ENCODE results near the gene CD1C. TPM values are rescaled to one million over a fixed set of nuclear protein-coding genes. Genes with fewer than 3 reads are reported as not detected.
"Not testable (repeated sequence)": the region's sequence is repeated elsewhere in the genome, so short reads cannot be mapped to it uniquely, and the experiment has no call there.

Gene CD1C
- total RNA-seq, 2 donors from 2014 or later: 1.0 TPM; not detected in 1

- no peak overlapping the region for H3K27ac ChIP-seq
- no peak for DNase-seq
- no peak for ATAC-seq
- H3K36me3 ChIP-seq (replicated peaks in 1 of 2; ENCODE audit: insufficient read depth in 1 of 2, low read depth in 2 of 2): no peaks in the 10 kb centered on the region
- no peaks in the 10 kb centered on the region for H3K4me1 ChIP-seq
- no peak overlapping the region for H3K4me3 ChIP-seq
- no peaks in the 10 kb centered on the region for H3K27me3 ChIP-seq
- intact Hi-C loops (cut with DNase I): no loop called here
- no peaks in the 10 kb centered on the region for H3K9me3 ChIP-seq
- no peak for TF ChIP-seq POLR2A (IDR thresholded peaks at IDR 0.05)
- no peak for TF ChIP-seq CTCF (IDR thresholded peaks at IDR 0.05)
- WGBS, 2 donors: 29 to 39% methylated on average over 2 of the region's 2 CpGs
These were observed 38.6 kb upstream of the CD1C start for GRCh38 chr1:158251163-158251562.

- TF ChIP-seq CTCF (IDR thresholded peaks at IDR 0.05): no peak
- no peak for TF ChIP-seq POLR2A (IDR thresholded peaks at IDR 0.05)
- no peaks in the 10 kb centered on the region for H3K27me3 ChIP-seq
- no peaks in the 10 kb centered on the region for H3K4me1 ChIP-seq
- H3K27ac ChIP-seq: no peak overlapping the region
- ATAC-seq (no peak), DNase-seq (no peak)
- intact Hi-C loops (cut with DNase I): no loop called here
- no peaks in the 10 kb centered on the region for H3K9me3 ChIP-seq
- H3K36me3 ChIP-seq (replicated peaks in 1 of 2; ENCODE audit: insufficient read depth in 1 of 2, low read depth in 2 of 2): no peaks in the 10 kb centered on the region
- H3K4me3 ChIP-seq: no peak overlapping the region
These were observed 34.1 kb upstream of the CD1C start for GRCh38 chr1:158255656-158256055.

- H3K9me3 ChIP-seq; H3K4me3 ChIP-seq; H3K27me3 ChIP-seq; intact Hi-C loops (cut with DNase I); H3K4me1 ChIP-seq; H3K27ac ChIP-seq; ATAC-seq; H3K36me3 ChIP-seq (replicated peaks in 1 of 2; ENCODE audit: insufficient read depth in 1 of 2, low read depth in 2 of 2); DNase-seq: not testable (repeated sequence)
- 70 to 80% methylated on average over 9 of the region's 9 CpGs for WGBS, 2 donors
These were observed 33.0 kb upstream of the CD1C start for GRCh38 chr1:158256747-158257146.

- Histone ChIP-seq H3K27me3 (no peaks in the 10 kb centered on the region), H3K9me3 (no peaks in the 10 kb centered on the region), H3K36me3 (replicated peaks in 1 of 2; ENCODE audit: insufficient read depth in 1 of 2, low read depth in 2 of 2) (no peaks in the 10 kb centered on the region), H3K4me1 (no peaks in the 10 kb centered on the region), H3K27ac (no peak overlapping the region), H3K4me3 (no peak overlapping the region)
- TF ChIP-seq CTCF (IDR thresholded peaks at IDR 0.05) (no peak), POLR2A (IDR thresholded peaks at IDR 0.05) (no peak)
- 44 to 54% methylated on average over 2 of the region's 2 CpGs for WGBS, 2 donors
- ATAC-seq (no peak), DNase-seq (no peak)
- intact Hi-C loops (cut with DNase I): no loop called here
These were observed 31.8 kb upstream of the CD1C start for GRCh38 chr1:158257888-158258287.

- H3K4me3 ChIP-seq: no peak overlapping the region
- no peak for ATAC-seq
- no peak for DNase-seq
- H3K27me3 ChIP-seq: no peaks in the 10 kb centered on the region
- intact Hi-C loops (cut with DNase I): no loop called here
- no peaks in the 10 kb centered on the region for H3K36me3 ChIP-seq (replicated peaks in 1 of 2; ENCODE audit: insufficient read depth in 1 of 2, low read depth in 2 of 2)
- H3K27ac ChIP-seq: no peak overlapping the region
- no peak for TF ChIP-seq CTCF (IDR thresholded peaks at IDR 0.05)
- TF ChIP-seq POLR2A (IDR thresholded peaks at IDR 0.05): no peak
- WGBS, 2 donors: 81 to 86% methylated on average over 1 of the region's 1 CpG
- H3K4me1 ChIP-seq: no peaks in the 10 kb centered on the region
- H3K9me3 ChIP-seq: no peaks in the 10 kb centered on the region
These were observed 30.6 kb upstream of the CD1C start for GRCh38 chr1:158259117-158259516.
